Esophagus muscularis mucosa (tissue), 4 donors: ENCODE measurements around the gene STK17A. TPM values are rescaled to one million over a fixed set of nuclear protein-coding genes. Genes with fewer than 3 reads are reported as not detected.

Source experiments
- DNase-seq: peaks from one replicate; pipeline ENCODE4 v3.0.0-alpha.2; 2017; ENCODE audit errors: extremely low spot score
- H3K27ac ChIP-seq, 4 donors: fragments of 200-600 bp; sonication (generic); replicated peaks in 1 of 4; 1 replicate in 3 of 4; 2 replicates in 1 of 4; pipeline ENCODE4 v1.5.1; 2016 to 2019; ENCODE audit warnings: mild to moderate bottlenecking in 1 of 4
- H3K27me3 ChIP-seq, 4 donors: fragments of 200-600 bp; sonication (generic); one replicate each; pipeline versions ENCODE4 v1.5.1 to v1.6.0; 2016 to 2019
- H3K36me3 ChIP-seq, 4 donors: fragments of 200-600 bp; sonication (generic); one replicate each; pipeline ENCODE4 v1.5.1; 2016 to 2019
- H3K4me1 ChIP-seq, 4 donors: fragments of 200-600 bp; sonication (generic); one replicate each; pipeline ENCODE4 v1.5.1; 2016 to 2019
- H3K4me3 ChIP-seq, 4 donors: fragments of 200-600 bp; sonication (generic); 1 replicate in 2 of 4; 2 replicates in 2 of 4; pipeline ENCODE4 v1.5.1; 2016 to 2019; ENCODE audit warnings: mild to moderate bottlenecking in 4 of 4, moderate library complexity in 1 of 4
- H3K9me3 ChIP-seq, 4 donors: fragments of 200-600 bp; sonication (generic); 1 replicate in 3 of 4; 2 replicates in 1 of 4; pipeline ENCODE4 v1.5.1; 2016 to 2019
- CTCF ChIP-seq, 3 experiments: fragments of 200-600 bp in 2 of 3; fragments of 450-650 bp in 1 of 3; sonication (generic) in 2 of 3; IDR thresholded peaks; one replicate each; pipeline ENCODE4 v1.5.1; 2017 to 2019; ENCODE audit warnings: antibody characterized with exemption in 3 of 3, mild to moderate bottlenecking in 2 of 3, moderate library complexity in 1 of 3
- EP300 ChIP-seq: sonication (generic); formaldehyde crosslinking; IDR thresholded peaks from one replicate; pipeline ENCODE4 v1.6.1; 2017; ENCODE audit warnings: antibody characterized with exemption
- POLR2A ChIP-seq: fragments of 450-650 bp; IDR thresholded peaks from one replicate; pipeline ENCODE4 v1.6.1; 2017; ENCODE audit warnings: antibody characterized with exemption, moderate library complexity, mild to moderate bottlenecking, low read depth
- POLR2AphosphoS5 ChIP-seq, 2 donors: sonication (generic); formaldehyde crosslinking; IDR thresholded peaks; one replicate each; pipeline ENCODE4 v1.6.1; 2017; ENCODE audit warnings: antibody characterized with exemption in 2 of 2
- WGBS: methylation state at CpG from one replicate; pipeline ENCODE4 v1.1.5; 2018; 5-methylcytosine and 5-hydroxymethylcytosine counted together
- intact Hi-C: fragments of 100-400 bp; cut with DNase I; formaldehyde crosslinking; loops from one replicate; pipeline ENCODE4 v1.15.1; 2023
- total RNA-seq, 4 donors: library from RNA; depleted of rRNA; stranded (reverse); fragments of >200 nt; gene quantifications; one replicate each; pipeline versions ENCODE4 v1.1.0 to v1.2.1, GENCODE V29; 2016

Gene STK17A
- total RNA-seq, 4 donors from 2014 or later, result 19.5 to 33.3 (median 24.6) TPM

GRCh38 chr7:43575506-43575905 is 7.4 kb upstream of the STK17A start:
- H3K27me3 ChIP-seq, result no peaks in the 10 kb centered on the region
- H3K9me3 ChIP-seq, result no peaks in the 10 kb centered on the region
- no peaks in the 10 kb centered on the region for H3K36me3 ChIP-seq
- TF ChIP-seq CTCF (IDR thresholded peaks at IDR 0.05), result no peak
- no peak for TF ChIP-seq POLR2AphosphoS5 (IDR thresholded peaks at IDR 0.05)
- TF ChIP-seq EP300, result no peak
- no peak for TF ChIP-seq POLR2A
- H3K4me1 ChIP-seq, result no peaks in the 10 kb centered on the region
- 92% methylated on average over 6 of the region's 6 CpGs for WGBS
- intact Hi-C loops, result no loop called here
- no peak overlapping the region for H3K4me3 ChIP-seq
- H3K27ac ChIP-seq, result no peak overlapping the region
- no peak for DNase-seq

GRCh38 chr7:43576241-43576640 is 6.7 kb upstream of the STK17A start:
- TF ChIP-seq POLR2A (no peak), POLR2AphosphoS5 (IDR thresholded peaks at IDR 0.05) (no peak), EP300 (no peak), CTCF (IDR thresholded peaks at IDR 0.05) (no peak)
- Histone ChIP-seq H3K4me1 (no peaks in the 10 kb centered on the region), H3K27ac (no peak overlapping the region), H3K9me3 (no peaks in the 10 kb centered on the region), H3K36me3 (no peaks in the 10 kb centered on the region), H3K27me3 (no peaks in the 10 kb centered on the region), H3K4me3 (no peak overlapping the region)
- WGBS, result 94% methylated on average over 3 of the region's 3 CpGs
- intact Hi-C loops, result no loop called here
- DNase-seq, result no peak

GRCh38 chr7:43577485-43577951 is 5.4 kb upstream of the STK17A start:
- no peaks in the 10 kb centered on the region for H3K9me3 ChIP-seq
- no peak for DNase-seq
- TF ChIP-seq EP300, result no peak
- no peak for TF ChIP-seq POLR2A
- no peak for TF ChIP-seq CTCF (IDR thresholded peaks at IDR 0.05)
- TF ChIP-seq POLR2AphosphoS5 (IDR thresholded peaks at IDR 0.05), result no peak
- intact Hi-C loops, result no loop called here
- H3K27ac ChIP-seq, result no peak overlapping the region
- peaks cover 0 to 4% (median 3%) of the 10 kb centered on the region in 4 donors for H3K4me1 ChIP-seq
- 64% methylated on average over 6 of the region's 6 CpGs for WGBS
- H3K36me3 ChIP-seq, result no peaks in the 10 kb centered on the region
- H3K4me3 ChIP-seq, result no peak overlapping the region
- H3K27me3 ChIP-seq, result no peaks in the 10 kb centered on the region

- H3K4me3 ChIP-seq, result peak overlapping the region; percentile 94 to 100 (median 96)
Observed at GRCh38 chr7:43583424-43584194, 701 bp downstream of the STK17A start.

More at GRCh38 chr7:43583424-43584194, 701 bp downstream of the STK17A start:
- under 1% methylated on average over 25 of the region's 66 CpGs for WGBS
- Histone ChIP-seq H3K27me3 (no peaks in the 10 kb centered on the region), H3K36me3 (no peaks in the 10 kb centered on the region), H3K4me1 (peaks cover 8 to 34% (median 27%) of the 10 kb centered on the region in 4 donors), H3K9me3 (no peaks in the 10 kb centered on the region), H3K27ac (peak overlapping the region; percentile 93 to 99 (median 96))
- DNase-seq, result no peak
- intact Hi-C loops, result loop anchor here (1.0 to 5.0 kb wide), 4 partner anchors 64 to 255 kb away; no protein-coding TSS in a partner anchor
- TF ChIP-seq EP300, result no peak
- TF ChIP-seq POLR2A, result no peak
- TF ChIP-seq CTCF (IDR thresholded peaks at IDR 0.05), result peak in 1 of 3 experiments; percentile 6
- peak in 1 of 2 donors; percentile 14 for TF ChIP-seq POLR2AphosphoS5 (IDR thresholded peaks at IDR 0.05)
